Psoas muscle (tissue), 8 donors: ENCODE measurements around the gene BRWD1. TPM values are rescaled to one million over a fixed set of nuclear protein-coding genes. Genes with fewer than 3 reads are reported as not detected.

Source experiments
- ATAC-seq, 4 donors: fragments of 200-7000 bp; cut with Tn5 transposase; one replicate each; pipeline ENCODE4 v1.9.1; 2020; ENCODE audit warnings: moderate library complexity in 3 of 4, mild to moderate bottlenecking in 2 of 4
- DNase-seq, 2 donors: peaks; one replicate each; pipeline ENCODE4 v3.0.0-alpha.2; 2020
- H3K27ac ChIP-seq: fragments of 200-600 bp; one replicate; pipeline ENCODE4 v1.8.0; 2022
- H3K27me3 ChIP-seq, 3 donors: fragments of 200-600 bp in 1 of 3; one replicate each; pipeline versions ENCODE4 v1.6.1 to v1.8.0; 2013 to 2022; ENCODE audit warnings: low read length in 2 of 3, mild to moderate bottlenecking in 2 of 3, moderate library complexity in 1 of 3; ENCODE audit not compliant: insufficient read depth in 3 of 3
- H3K36me3 ChIP-seq, 2 donors: fragments of 200-600 bp in 1 of 2; one replicate each; pipeline versions ENCODE4 v1.6.1 to v1.8.0; 2013 to 2022; ENCODE audit warnings: low read depth in 1 of 2, mild to moderate bottlenecking in 1 of 2, moderate library complexity in 1 of 2; ENCODE audit not compliant: insufficient read depth in 1 of 2
- H3K4me1 ChIP-seq: fragments of 200-600 bp; one replicate; pipeline ENCODE4 v1.8.0; 2022
- H3K4me3 ChIP-seq: fragments of 200-600 bp; one replicate; pipeline ENCODE4 v1.8.0; 2022; ENCODE audit warnings: mild to moderate bottlenecking
- H3K9me3 ChIP-seq: fragments of 200-600 bp; one replicate; pipeline ENCODE4 v1.8.0; 2022
- WGBS, 3 donors: extraction: QIAGEN DNeasy Blood & Tissue Kit; methylation state at CpG; one replicate each; pipeline versions ENCODE4 v1.1.6 to v1.1.7; 2013; 5-methylcytosine and 5-hydroxymethylcytosine counted together
- intact Hi-C, 2 donors: fragments of 100-400 bp; cut with DNase I; formaldehyde crosslinking; loops; one replicate each; pipeline versions ENCODE4 v1.11.0 to v1.14.2; 2022
- polyA plus RNA-seq, 3 donors: library from polyadenylated mRNA; stranded (reverse); fragments of 200-250 nt; gene quantifications; one replicate each; pipeline ENCODE4 v1.2.3, GENCODE V29; 2013
- total RNA-seq, 4 donors: library from RNA; stranded (reverse); fragmentation: NEBNext Ultra II Directional in 2 of 4; extraction: Animal tissue kit (Norgen Biotek cat#: 25700) in 2 of 4; gene quantifications; one replicate each; pipeline versions ENCODE4 v1.2.1 to v1.2.4, GENCODE V29; 2021 to 2023
- TF ChIP-seq, protein P1 (sequence below): fragments of 200-600 bp; IDR thresholded peaks from one replicate; pipeline ENCODE4 v1.8.0; 2022; ENCODE audit warnings: antibody characterized with exemption
- donor health status: healthy with polysubstance abuse.
- donor health status: DM: no; HTN: no; CAD: no; lungs with moderate emphysema.
- donor health status: Bipolar disorder and iron deficiency.
- donor health status: healthy.
- donor health status: DM: yes; HTN: yes; CAD: no.
- donor health status: DM: no; HTN: no; CAD: no.
- donor health status: DM: no; HTN: no; CAD: no.
- donor health status: DM: yes; HTN: yes; CAD: no.

BRWD1 gene
- total and polyA plus RNA-seq, 7 donors, result 12.6 to 33.0 (median 30.2) TPM

DNA sequence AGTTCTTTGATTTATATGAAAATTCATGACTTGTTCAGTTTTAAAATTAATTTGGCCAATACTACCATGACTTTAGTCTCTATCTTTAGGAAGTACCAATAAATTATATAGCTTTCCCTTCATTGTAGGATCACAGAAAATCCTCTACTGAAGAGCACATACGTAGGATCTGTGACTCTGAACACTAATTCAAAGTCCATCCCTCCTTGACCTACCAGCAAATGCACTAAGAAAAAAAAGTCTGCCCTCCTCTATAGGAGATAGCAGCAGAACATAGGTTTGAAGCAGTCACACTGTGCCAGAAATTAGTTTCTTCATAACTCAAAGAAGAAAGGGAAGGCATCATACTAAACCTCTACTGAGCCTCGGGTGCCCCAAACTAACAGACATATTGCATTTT is 16.5 kb downstream of the BRWD1 start:
- Histone ChIP-seq H3K9me3 (no peaks in the 10 kb centered on the region), H3K36me3 (peaks cover 0 to 83% of the 10 kb centered on the region in 2 donors), H3K4me1 (no peaks in the 10 kb centered on the region), H3K27ac (no peak overlapping the region), H3K4me3 (no peak overlapping the region), H3K27me3 (no peaks in the 10 kb centered on the region)
- ATAC-seq (no peak), DNase-seq (no peak)
- 84 to 93% (median 88%) methylated on average over 2 of the region's 2 CpGs for WGBS, 3 donors
- TF ChIP-seq, protein P1, sequence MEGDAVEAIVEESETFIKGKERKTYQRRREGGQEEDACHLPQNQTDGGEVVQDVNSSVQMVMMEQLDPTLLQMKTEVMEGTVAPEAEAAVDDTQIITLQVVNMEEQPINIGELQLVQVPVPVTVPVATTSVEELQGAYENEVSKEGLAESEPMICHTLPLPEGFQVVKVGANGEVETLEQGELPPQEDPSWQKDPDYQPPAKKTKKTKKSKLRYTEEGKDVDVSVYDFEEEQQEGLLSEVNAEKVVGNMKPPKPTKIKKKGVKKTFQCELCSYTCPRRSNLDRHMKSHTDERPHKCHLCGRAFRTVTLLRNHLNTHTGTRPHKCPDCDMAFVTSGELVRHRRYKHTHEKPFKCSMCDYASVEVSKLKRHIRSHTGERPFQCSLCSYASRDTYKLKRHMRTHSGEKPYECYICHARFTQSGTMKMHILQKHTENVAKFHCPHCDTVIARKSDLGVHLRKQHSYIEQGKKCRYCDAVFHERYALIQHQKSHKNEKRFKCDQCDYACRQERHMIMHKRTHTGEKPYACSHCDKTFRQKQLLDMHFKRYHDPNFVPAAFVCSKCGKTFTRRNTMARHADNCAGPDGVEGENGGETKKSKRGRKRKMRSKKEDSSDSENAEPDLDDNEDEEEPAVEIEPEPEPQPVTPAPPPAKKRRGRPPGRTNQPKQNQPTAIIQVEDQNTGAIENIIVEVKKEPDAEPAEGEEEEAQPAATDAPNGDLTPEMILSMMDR, result no peak
- intact Hi-C loops, result no loop called here

DNA sequence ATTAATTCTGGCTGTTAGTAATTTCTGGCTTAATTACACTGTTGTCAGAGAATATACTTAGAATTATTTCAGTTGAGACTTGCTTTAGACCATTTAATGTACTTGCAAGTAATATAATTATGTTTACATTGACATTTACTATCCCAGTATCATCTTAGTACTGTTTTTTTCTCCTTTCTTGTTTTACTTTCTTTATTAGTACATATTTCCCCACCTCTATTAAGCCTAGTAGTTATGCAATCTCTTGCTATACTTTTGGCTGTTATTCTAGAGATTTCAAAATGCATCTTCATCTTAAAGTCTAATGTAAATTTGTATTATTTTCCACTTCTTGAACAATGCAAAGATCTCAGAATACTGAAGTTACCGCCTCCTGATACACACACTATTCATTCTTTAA is 24.4 kb downstream of the BRWD1 start:
- 97 to 100% (median 98%) methylated on average over 1 of the region's 1 CpG for WGBS, 3 donors
- no peak overlapping the region for H3K4me3 ChIP-seq
- no peaks in the 10 kb centered on the region for H3K4me1 ChIP-seq
- peaks cover 0 to 93% of the 10 kb centered on the region in 2 donors for H3K36me3 ChIP-seq
- intact Hi-C loops, result no loop called here
- H3K27me3 ChIP-seq, result no peaks in the 10 kb centered on the region
- TF ChIP-seq, protein P1, result no peak
- ATAC-seq, result no peak
- DNase-seq, result no peak
- H3K27ac ChIP-seq, result no peak overlapping the region
- H3K9me3 ChIP-seq, result no peaks in the 10 kb centered on the region

DNA sequence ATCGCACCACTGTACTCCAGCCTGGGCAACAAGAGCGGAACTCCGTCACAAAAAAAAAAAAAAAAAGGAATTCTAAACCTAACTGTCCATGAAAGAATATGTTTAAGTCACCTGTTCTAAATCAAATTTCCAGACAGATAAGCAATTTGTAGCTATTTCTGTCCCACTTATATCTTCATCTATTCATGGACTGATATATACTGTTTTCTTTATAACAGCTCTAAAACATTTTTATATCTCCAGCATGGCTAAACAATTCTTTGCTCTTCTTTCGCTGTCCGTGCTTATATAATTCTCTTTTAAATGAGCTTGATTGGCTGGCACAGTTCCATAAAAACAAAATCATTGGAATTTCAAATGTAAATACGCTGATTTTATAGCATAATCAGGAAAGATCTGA is 30.5 kb downstream of the BRWD1 start:
- Histone ChIP-seq H3K27me3 (no peaks in the 10 kb centered on the region), H3K9me3 (no peaks in the 10 kb centered on the region), H3K36me3 (peaks cover 0 to 57% of the 10 kb centered on the region in 2 donors), H3K4me1 (no peaks in the 10 kb centered on the region), H3K27ac (no peak overlapping the region), H3K4me3 (no peak overlapping the region)
- TF ChIP-seq, protein P1, result no peak
- no peak for ATAC-seq
- intact Hi-C loops, result no loop called here
- WGBS, 3 donors, result 88 to 97% (median 90%) methylated on average over 6 of the region's 6 CpGs
- no peak for DNase-seq

DNA sequence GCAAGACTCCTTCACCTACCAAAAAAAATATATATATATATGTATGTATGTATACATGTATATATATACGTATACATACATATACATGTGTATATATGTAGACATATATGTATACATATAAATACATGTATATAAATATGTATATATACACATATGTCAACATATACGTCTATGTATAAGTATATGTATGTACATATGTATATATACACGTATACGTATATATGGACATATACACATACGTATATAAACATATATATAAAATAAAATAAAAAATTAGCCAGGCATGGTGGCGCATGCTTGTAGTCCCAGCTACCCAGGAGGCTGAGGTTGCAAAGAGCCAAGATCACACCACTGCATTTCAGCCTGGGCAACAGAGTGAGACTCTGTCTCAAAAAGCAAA is 31.6 kb downstream of the BRWD1 start:
- no peak overlapping the region for H3K4me3 ChIP-seq
- TF ChIP-seq, protein P1, result no peak
- H3K4me1 ChIP-seq, result no peaks in the 10 kb centered on the region
- H3K9me3 ChIP-seq, result no peaks in the 10 kb centered on the region
- WGBS, 3 donors, result 91 to 96% (median 95%) methylated on average over 6 of the region's 6 CpGs
- H3K36me3 ChIP-seq, result peaks cover 0 to 56% of the 10 kb centered on the region in 2 donors
- H3K27me3 ChIP-seq, result no peaks in the 10 kb centered on the region
- intact Hi-C loops, result no loop called here
- DNase-seq (no peak), ATAC-seq (no peak)
- no peak overlapping the region for H3K27ac ChIP-seq

DNA sequence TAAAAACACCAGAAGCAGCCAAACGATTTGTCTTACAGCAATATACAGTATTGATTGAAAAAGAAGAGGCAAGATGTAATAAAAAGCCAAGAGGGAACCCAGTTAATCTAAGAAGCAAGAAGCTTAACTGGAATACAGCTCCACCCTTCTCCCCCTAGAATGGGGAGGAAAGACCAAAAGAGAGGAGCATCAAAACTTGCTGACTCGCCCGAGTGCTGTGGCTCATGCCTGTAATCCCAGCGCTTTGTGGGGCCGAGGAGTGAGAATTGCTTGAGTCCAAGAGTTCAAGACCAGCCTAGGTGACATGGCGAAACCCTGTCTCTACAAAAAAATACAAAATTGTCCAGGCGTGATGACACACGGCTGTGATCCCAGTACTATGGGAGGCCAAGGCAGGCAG is 32.2 kb downstream of the BRWD1 start:
- intact Hi-C loops, result no loop called here
- TF ChIP-seq, protein P1, result no peak
- ATAC-seq, result no peak
- Histone ChIP-seq H3K36me3 (peaks cover 0 to 56% of the 10 kb centered on the region in 2 donors), H3K4me1 (no peaks in the 10 kb centered on the region), H3K27me3 (no peaks in the 10 kb centered on the region), H3K9me3 (no peaks in the 10 kb centered on the region), H3K4me3 (no peak overlapping the region), H3K27ac (no peak overlapping the region)
- 94 to 96% (median 94%) methylated on average over 8 of the region's 8 CpGs for WGBS, 3 donors
- DNase-seq, result no peak
